PC-9 (cell line): ENCODE results near the gene HSP90AB1.

Experiments used
- EZH2 ChIP-seq: fragments of 200-600 bp; sonication (generic); IDR thresholded peaks from 2 replicates; pipeline ENCODE4 v1.8.0; 2017; ENCODE audit warnings: antibody characterized with exemption, low read depth
- TF ChIP-seq, protein P1 (sequence below): fragments of 200-600 bp; sonication (generic); conservative IDR thresholded peaks from 2 replicates; pipeline ENCODE4 v1.6.1; 2017; ENCODE audit warnings: mixed run types, antibody characterized with exemption, mild to moderate bottlenecking, moderate library complexity

DNA sequence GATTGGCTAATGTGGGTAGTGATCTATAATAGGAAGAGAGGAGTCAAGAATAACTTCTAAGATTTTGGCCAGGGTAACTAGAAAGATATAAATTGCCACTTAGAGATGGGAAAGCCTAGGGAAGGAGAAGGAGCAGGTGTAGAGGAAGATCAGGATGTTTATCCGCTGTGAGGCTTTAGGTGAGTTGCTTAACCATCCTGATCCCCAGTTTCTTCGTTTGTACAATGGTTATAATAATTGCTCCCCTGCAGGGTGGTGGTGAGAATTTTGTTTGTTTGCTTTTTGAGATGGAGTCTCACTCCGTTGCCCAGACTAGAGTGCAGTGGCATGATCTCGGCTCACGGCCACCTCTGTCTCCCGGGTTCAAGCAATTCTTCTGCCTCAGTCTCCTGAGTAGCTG is 32.6 kb upstream of the HSP90AB1 start:
- TF ChIP-seq, protein P1, sequence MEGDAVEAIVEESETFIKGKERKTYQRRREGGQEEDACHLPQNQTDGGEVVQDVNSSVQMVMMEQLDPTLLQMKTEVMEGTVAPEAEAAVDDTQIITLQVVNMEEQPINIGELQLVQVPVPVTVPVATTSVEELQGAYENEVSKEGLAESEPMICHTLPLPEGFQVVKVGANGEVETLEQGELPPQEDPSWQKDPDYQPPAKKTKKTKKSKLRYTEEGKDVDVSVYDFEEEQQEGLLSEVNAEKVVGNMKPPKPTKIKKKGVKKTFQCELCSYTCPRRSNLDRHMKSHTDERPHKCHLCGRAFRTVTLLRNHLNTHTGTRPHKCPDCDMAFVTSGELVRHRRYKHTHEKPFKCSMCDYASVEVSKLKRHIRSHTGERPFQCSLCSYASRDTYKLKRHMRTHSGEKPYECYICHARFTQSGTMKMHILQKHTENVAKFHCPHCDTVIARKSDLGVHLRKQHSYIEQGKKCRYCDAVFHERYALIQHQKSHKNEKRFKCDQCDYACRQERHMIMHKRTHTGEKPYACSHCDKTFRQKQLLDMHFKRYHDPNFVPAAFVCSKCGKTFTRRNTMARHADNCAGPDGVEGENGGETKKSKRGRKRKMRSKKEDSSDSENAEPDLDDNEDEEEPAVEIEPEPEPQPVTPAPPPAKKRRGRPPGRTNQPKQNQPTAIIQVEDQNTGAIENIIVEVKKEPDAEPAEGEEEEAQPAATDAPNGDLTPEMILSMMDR, result no peak
- no peak for TF ChIP-seq EZH2
